HPDE6-E6E7 (cell line): ENCODE results near the gene IGFBP5.

ENCODE experiments used
- DNase-seq: peaks from one replicate; pipeline ENCODE4 v3.0.0; 2011; ENCODE audit warnings: missing footprints; ENCODE audit errors: extremely low spot score

IGFBP5 gene

DNA sequence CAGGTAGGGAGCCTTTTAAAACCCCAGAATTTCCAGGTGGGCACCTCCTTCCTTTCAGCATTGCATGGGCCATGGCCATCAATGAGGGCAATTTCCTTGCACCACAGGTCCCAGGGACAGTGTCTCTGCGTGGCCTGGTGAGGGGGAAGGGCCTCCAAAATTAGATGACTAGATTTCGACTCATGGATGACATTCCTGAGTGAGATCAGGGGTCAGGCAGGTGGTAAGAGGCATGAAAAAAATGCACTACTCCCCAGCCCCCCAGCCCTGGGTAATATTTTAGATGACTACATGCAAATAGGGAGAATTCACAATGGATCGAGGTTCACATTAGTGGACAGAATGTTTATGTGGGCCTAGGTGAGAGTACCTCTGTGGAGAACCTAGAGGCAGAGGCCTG, 19.0 kb upstream of the IGFBP5 start:
- peak; percentile 23 for DNase-seq

- peak; percentile 94 for DNase-seq
These were observed 18.5 kb upstream of the IGFBP5 start for GRCh38 chr2:216713691-216714336.

DNA sequence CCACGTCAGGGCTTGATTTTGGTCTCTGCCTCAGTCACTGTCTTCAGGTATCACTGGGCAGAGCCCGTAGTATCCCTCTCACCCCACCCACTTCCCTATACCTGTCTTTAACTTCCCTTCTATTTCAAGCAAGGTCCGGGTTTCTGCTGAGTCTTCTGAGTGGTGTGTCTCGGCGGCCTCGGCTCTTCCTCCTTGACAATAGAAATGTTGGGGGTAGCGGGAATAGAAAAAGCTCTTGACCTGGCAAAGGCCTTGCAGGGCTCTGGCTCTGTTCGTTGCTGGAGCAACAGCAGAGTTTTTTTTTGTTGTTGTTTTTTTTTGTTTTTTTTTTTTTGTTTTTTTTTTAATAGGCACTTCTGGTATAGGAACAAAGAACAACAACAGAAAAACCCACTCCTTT, 16.0 kb upstream of the IGFBP5 start:
- no peak for DNase-seq

GRCh38 chr2:216710551-216711301, 15.4 kb upstream of the IGFBP5 start:
- DNase-seq = no peak

GRCh38 chr2:216702756-216703155, 7.4 kb upstream of the IGFBP5 start:
- DNase-seq = no peak

DNA sequence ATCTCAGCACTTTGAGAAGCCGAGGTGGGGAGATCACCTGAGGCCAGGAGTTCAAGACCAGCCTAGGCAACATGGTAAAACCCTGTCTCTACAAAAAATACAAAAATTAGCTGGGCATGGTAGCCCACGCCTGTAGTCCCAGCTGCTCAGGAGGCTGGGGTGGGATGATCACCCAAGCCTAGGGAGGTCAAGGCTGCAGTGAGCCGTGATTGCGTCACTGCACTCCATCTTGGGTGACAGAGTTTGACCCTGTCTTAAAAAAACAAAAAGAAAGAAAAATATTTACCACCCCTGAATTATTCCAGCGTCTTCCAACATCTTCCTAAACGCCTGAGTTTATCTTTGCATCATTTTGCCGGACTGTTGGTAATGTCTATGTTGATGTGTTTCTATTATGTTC, 6.2 kb upstream of the IGFBP5 start:
- no peak for DNase-seq

- DNase-seq = no peak
These were observed 5.4 kb upstream of the IGFBP5 start for GRCh38 chr2:216700781-216701180.

DNA sequence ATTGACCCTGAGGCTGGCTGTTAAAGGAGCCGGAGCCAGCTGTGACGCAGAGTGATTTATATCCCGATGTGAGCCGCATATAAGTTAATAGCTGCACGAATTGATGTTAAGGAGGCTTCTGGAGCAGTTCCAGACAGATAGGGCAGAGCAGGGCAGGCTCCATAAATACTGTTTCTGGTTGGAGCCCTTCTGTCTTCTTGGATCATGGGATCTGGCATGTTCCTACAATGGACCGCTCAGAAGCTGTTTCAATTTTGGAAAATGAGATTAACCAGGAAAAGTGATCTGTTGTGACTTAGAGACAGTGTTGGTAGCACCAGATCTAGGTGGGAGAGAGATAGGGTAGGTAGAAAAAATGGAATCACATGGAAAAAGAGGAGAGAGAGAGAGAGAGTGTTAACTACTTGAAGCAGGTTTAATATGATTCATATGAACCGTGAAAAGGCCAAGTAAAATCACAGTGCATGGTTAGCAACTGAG, 4.8 kb upstream of the IGFBP5 start:
- no peak for DNase-seq

DNA sequence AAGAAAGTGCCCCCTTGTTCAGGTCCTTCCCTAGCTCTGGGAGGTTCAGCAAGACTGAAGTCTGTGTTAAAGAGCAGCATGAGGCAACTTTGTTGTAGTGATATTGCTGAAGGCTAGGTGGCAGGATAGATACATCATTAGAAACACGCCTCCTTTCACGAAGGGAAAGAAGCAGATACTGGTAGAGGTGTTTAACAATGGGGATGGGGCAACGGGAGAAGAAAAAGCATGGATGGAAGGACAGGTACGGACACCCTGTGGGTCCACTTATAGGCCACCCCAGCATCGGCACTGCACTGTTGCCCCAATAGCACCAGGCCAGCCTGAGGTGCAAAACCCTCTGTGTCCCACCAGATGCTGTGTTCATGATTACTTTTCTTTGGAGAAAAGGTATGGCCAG, 3.5 kb upstream of the IGFBP5 start:
- peak; percentile 55 for DNase-seq

DNA sequence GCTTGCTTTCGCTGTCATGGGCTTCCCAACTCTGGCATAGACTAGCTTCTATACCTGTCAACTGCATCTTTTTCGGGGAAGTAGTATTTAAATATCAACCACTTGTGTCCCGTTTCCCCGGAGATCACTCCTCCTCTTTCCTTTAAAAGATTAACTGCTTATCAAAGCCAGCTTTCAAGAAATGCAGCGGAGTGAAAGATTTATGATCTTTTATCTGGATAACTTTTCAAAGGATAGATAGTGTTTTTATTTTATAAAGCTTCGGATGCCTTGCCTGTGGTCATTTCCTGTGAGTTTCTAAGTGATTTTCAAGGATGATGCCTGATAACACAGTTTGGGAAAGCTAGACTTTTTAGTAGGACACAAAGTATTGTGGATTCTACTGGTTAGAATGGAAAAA, 2.9 kb upstream of the IGFBP5 start:
- DNase-seq = no peak

- DNase-seq = no peak
These were observed 1.6 kb upstream of the IGFBP5 start for GRCh38 chr2:216696751-216697560.

DNA sequence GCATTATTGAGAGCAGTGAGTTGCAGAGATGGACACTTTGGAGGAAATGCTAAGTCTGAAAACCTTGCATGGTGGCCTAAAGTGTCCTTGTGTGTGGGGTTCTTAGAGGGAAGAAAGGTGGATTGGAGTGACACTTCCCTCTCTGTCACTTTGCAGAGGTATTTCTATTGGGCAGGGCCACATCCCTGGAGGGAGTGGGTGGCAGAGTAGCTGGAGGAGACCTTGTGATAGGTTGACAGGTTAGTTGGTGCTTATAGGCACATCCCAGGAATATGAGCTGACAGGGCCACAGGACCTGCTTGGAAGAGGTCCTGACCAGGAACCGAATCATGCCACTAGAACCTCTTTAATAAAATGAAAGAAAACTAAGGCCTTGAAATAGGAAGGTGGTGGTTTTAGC, 972 bp upstream of the IGFBP5 start:
- DNase-seq = no peak

- no peak for DNase-seq
These were observed 527 bp downstream of the IGFBP5 start for GRCh38 chr2:216694826-216695217.

DNA sequence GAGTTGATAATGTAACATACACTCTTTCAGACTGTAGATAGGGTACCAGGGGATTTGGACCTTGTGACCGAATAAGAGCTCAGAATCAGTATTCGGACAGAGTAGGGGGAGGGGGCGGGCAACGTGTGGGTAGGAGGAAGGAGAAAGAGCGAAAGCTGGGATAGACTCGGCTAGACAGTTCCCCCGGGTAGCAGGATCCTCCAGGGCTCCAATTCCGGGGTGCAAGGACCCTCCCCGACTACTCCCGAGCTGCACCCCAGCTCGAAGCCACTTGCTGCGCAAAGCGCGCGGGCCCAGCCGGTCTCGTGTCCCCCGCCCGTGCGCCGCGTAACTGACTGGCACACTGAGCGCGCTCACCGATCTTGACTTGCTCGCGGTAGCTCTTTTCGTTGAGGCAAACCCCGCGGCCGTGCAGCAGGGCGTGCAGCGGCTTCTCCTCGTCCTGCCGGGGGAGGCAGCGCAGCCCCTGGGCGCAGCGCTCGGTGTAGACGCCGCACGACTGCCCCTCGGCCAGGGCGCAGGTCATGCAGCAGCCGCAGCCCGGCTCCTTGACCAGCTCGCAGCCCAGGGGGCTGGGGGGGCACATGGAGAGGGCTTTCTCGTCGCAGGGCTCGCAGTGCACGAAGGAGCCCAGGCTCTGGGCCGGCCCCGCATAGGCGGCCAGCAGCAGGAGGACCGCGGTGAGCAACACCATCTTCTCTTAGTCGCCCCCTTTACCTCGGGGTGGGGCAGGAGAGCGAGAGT, 1.1 kb downstream of the IGFBP5 start:
- DNase-seq = no peak

DNA sequence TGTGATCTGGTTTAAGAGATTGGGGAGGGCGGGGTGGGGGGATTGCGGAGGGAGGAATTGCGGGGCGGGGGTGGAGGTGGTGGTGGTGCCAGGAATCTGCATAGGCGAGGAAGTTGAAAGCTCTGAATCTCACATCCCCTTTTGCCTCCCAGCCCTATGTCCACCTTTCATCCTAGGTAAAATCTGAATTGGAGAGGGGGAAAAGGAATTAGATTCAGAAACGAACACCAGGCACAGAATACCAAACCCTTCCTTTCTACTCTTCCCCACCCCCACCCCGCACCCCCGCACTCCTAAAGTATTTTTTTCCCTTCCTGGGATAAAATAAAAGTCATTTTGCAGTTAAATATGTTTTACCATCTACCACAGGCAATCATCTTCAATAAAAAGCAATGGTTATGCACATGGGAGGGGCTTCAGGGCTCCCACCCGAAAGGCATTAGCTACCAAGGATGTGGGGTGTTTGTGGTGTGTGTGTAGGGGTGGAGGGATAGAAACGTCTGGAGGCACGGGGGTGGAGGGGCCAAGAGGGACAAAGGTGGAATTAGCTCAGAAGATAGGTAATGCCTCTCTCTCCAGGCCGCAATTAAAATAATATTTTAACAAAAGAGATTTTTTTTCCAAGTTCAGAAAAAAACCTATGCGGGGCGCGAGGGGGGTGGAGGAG, 1.8 kb downstream of the IGFBP5 start:
- DNase-seq = no peak

GRCh38 chr2:216692636-216693413, 2.5 kb downstream of the IGFBP5 start:
- peak; percentile 80 for DNase-seq

DNA sequence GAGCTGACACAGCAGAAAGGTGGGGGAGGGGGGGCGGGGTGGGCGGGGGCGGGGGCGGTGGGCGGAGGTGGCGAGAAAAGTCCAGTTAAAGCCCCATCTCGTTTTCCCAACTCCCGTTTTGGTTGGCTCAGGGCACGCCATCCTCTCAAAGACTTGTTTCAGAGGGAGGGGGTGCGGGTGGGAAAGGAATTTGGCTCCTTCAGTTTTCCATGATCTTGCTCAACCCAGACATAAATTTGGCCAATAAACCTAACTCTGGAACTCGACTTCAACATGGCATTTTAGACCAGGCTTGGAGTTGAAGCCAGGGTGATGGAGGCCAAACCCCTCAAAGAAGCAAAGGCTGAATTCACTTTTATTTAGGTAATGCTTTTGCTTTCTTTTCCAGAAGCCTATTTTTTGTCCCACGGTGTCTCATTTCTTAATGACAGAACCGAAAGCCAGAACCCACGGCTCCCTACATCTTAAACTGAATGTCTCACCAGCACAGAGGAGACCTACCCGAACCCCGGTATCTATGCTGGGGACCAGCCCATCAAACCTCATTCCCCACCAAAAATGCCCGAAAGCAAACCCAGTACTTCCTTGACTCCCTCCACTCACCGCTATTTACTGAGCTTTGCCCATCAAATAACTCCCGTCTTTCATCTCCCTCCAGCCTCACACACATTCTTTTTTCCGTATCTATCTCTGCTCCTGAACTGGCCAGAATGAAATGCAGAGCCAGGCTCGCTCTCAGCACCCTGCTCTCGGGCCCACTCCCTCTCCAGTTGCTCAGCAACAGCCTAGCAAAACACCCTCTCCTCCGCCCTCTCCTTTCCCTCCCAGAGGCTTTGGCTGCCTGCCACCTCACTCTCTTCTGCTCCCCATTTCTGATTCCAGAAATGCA, 4.3 kb downstream of the IGFBP5 start:
- DNase-seq = peak; percentile 75

GRCh38 chr2:216690456-216690852, 4.9 kb downstream of the IGFBP5 start:
- DNase-seq = no peak

DNA sequence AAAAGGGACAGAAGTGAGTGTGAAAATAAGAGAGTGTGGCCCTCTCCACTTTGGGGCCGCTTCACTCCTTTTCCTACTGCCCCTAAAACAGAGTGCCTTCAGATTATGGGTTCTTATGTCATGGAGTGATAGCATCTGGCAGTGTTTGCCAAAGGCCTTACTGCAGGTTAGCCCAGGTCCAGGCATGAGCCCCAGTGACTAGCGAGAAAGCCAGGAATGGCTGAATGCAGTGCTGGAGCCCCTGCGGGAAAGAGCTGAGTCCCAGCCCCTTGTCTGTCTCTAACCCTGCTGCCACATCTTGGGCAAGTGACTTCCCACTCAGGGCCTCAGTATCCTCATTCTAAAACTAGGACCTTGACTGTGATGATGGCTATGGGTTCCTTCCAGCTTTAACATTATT, 6.0 kb downstream of the IGFBP5 start:
- DNase-seq = no peak
